Erythroblast (primary cell): ENCODE measurements around the gene ZNF23.
A peak's percentile ranks its signal among the peaks of the same experiment; 100 is the strongest.

Source experiments
- GATA1 ChIP-seq: IDR thresholded peaks from 2 replicates; pipeline ENCODE4 v1.6.1; 2011; ENCODE audit warnings: low read depth, mild to moderate bottlenecking, control low read depth, low read length, moderate library complexity
- POLR2A ChIP-seq: IDR thresholded peaks from 2 replicates; pipeline ENCODE4 v1.6.1; 2011; ENCODE audit warnings: mild to moderate bottlenecking, low read length

- TF ChIP-seq POLR2A, result peak; percentile 98
- TF ChIP-seq GATA1, result no peak
Observed at GRCh38 chr16:71484006-71484893, 22.2 kb upstream of the ZNF23 start.
